A549 treated with Mapracorat at 1 μM for 4 hours (cell line): ENCODE data around the gene REXO4. TPM values are rescaled to one million over a fixed set of nuclear protein-coding genes. Genes with fewer than 3 reads are reported as not detected.

Experiments
- total RNA-seq: library from RNA; stranded (reverse); fragments of 200-300 nt; extraction: Qiagen RNA extraction; gene quantifications from 5 replicates; pipeline ENCODE4 v1.2.3, GENCODE V29; 2022

Gene REXO4, protein sequence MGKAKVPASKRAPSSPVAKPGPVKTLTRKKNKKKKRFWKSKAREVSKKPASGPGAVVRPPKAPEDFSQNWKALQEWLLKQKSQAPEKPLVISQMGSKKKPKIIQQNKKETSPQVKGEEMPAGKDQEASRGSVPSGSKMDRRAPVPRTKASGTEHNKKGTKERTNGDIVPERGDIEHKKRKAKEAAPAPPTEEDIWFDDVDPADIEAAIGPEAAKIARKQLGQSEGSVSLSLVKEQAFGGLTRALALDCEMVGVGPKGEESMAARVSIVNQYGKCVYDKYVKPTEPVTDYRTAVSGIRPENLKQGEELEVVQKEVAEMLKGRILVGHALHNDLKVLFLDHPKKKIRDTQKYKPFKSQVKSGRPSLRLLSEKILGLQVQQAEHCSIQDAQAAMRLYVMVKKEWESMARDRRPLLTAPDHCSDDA
- 29.6 to 38.4 TPM (median 33.0 TPM) in 5 replicates for total RNA-seq

DNA sequence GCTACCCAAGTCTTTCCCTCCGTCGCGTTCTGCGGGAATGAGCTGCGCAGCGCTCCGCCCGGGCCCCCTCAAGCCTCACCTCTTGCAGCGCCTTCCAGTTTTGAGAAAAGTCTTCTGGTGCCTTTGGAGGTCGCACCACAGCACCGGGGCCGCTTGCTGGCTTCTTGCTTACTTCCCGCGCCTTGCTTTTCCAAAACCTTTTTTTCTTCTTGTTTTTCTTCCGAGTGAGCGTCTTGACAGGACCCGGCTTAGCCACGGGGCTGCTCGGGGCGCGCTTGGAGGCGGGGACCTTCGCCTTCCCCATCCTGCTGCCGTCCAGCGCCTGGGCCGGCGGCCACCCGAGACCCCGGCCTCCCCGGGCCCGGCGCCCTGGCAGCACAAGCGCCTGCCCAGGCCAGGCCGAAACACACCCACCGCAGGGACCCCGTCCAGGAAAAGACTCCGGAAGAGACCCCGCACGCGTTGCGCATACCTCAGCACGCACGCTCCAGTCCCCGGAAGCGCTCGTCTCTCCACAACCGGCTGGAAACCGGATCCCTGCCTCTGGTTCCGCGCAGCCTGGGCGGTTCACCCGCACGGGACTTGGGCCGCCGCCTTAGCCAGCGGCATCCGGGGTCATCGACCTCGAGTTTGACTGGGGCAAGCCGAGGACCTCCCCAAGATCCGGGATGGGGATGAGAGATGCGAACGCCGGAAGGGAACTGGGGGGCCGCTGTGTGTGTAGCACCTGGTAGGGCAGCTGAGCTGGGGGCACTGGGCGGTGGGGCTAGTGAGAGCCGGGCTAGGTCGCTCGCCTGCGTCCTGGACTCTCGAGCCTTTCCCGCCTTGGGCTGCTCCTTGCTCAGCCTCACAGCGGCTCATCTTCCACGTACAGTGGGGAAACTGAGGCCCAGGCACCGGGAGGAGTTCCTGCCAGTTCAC, at the start of gene REXO4:
REXO4 (minus strand) TSS at position 470 of the 921 bp plus-strand sequence; CDS start at position 304, 166 bp downstream.

DNA sequence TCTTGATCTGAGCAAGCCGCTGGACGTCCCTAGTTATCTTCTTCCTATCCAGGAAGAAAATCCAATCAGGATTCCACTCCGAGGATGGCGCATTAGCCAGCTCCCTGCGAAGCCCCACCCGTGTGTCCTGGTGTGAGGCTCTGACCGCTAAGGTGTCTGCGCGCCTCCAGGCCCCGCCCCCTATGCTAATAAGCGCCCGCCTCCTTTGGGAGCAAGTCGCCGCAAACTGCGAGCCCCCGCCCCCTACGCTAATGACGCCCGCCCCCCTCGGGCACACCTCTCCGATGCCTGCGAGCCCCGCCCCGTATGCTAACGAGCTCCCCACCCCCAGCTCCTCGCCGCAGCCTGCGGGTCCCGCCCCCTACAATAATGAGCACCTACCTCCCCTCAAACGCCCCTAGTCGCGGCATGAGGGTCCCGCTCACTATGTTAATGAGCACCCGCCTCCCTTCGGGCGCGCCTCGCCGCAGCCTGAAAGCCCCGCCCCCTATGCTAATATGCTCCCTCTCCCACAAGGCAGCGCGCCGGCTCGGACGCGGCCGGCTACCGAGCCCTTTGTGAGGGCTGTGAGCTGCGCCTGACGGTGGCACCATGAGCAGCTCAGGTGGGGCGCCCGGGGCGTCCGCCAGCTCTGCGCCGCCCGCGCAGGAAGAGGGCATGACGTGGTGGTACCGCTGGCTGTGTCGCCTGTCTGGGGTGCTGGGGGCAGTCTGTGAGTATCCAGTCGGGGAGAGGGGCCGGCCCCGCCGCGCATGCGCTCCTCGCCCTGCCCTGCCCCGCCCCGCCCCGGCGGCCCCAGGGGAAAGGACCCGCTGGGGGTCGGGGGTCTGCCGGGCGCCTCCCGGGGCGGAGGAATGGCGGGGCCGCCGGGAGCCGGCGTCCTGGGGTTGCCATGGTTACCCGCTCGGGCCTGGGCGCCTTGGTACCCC, 41.9 kb upstream of the REXO4 start, which contains the start of gene CACFD1:
CACFD1 (plus strand) TSS at position 503 of the 929 bp plus-strand sequence; CDS start at position 592, 89 bp downstream.

DNA sequence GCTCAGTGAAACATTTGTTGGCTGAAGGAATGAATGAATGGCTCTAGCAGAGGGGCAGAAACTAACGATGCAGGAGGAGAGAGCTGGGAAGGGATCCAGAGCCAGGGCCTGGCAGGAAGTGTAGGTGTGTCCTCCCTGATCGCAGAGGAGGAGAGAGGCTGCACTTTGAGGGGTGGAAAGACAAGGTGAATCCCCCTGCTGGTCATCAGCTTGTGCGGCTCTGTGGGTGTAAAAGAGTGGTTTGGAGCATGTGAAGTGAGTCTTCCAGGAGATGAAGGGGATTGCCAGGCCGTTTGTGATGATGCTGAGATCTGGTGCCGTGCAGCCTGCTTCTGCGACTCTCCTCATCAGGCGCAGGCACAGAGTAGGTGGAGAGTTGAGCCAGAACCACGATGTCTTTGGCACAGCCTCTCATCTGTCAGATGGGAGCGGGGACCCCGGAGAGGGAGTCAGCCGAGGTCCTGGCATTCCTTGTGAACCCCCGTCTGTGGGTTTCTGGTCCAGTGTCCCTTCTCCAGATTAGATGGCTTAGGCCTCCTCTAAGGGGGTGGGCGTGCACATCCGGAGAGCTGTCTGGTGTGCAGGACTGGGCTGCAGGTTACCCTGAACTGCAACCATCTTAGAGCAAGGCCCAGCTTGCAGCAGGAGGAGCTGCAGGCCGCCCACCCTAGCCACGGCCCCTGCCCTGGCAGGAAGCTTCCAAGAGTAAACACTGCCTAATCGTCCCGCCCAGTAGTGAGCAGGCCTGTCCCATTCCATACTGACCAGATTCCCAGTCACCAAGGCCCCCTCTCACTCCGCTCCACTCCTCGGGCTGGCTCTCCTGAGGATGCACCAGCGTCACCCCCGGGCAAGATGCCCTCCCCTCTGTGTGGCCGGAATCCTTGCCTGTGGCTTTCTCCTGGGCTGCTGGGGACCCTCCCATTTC, 4.1 kb upstream of the REXO4 start, which contains the start of gene ADAMTS13:
ADAMTS13 (plus strand) TSS at position 753 of the 928 bp plus-strand sequence; CDS start at position 830, 77 bp downstream.

DNA sequence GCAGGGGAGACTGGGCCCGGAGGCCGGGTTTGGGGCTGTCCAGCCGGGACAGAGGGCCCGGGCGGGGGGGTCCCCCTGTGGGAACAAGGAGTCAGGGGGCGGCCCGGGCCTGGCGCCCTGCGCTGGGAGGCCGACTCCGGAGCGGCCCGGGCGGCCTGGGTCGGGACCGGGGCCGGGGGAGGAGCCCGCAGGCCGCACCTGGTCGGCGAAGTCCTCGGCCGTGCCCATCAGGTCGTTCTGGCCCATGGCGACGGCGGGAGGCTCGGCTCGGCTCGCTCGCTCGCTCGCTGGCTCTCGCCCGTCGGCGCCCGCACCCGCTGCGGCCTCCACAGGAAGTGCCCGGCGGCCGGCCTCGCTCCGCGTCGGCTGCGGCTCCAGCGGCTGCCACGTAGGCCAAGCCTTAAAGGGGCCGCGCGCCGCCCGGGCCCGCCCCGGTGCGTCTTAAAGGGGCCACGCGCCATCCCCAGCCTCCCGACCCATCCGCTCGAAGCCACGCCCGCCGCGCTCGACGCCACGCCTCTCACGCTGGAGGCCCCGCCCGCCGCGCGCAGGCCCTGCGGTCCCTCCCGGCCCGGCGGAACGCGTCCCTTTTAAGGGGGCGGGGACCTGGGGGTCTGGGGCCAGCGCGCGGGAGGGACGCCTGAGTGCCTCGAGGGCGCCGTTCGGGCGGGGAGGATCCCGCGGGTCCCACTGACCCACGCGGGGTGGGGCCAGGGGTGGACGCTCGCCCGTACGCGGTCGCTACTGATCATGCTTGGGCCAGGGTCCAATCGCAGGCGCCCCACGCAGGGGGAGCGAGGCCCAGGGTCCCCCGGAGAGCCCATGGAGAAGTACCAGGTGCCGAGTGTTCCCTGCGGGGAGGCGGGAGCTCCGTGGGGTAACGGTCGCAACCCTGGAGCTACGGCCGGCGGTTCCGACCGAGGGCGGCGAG, 41.8 kb downstream of the REXO4 start, which contains the start of the genes STKLD1 and SURF4:
STKLD1 (plus strand) TSS at position 643 of the 931 bp plus-strand sequence; CDS start at position 751, 108 bp downstream.
SURF4 (minus strand) TSS at position 337 of the 931 bp plus-strand sequence; CDS start at position 246, 91 bp downstream.

DNA sequence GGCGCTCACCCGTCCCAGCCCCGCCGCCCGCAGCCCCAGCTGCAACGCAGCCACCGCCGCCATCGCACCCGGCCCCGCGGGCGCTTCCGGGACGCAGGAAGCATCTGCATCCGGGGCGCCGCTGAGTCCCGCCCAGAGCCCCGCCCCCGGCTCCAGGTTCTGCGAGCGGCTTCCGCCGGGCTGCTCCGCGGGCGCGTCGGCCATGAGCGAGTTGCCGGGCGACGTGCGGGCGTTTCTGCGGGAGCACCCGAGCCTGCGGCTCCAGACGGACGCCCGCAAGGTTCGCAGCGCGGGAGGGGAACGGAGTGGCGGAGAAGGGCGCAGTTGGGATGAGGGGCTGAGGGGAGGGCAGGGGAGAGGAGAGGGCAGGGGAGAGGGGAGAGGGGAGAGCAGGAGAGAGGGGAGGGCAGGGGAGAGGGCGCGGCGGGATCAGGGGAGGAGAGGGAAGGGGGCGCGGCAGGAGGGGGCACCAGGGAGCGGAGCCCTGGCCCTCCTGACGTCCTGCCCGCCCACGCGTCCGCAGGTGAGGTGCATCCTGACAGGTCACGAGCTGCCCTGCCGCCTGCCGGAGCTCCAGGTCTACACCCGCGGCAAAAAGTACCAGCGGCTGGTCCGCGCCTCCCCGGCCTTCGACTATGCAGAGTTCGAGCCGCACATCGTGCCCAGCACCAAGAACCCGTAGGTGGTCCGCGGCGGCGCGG, 61.3 kb downstream of the REXO4 start, which contains the start of the genes SURF1 and SURF2:
SURF1 (minus strand) TSS at position 97 of the 701 bp plus-strand sequence; CDS start at position 63, 34 bp downstream.
SURF2 (plus strand) TSS at position 160 of the 701 bp plus-strand sequence; CDS start at position 203, 43 bp downstream.

Other genes starting within 250 kb of the REXO4 start
- not detected in 5 replicates for gene OBP2B, start 208.8 kb downstream of the REXO4 start, total RNA-seq
- not detected in 5 replicates for gene ABO, start 142.8 kb downstream of the REXO4 start, total RNA-seq
- gene SURF6, start 81.8 kb downstream of the REXO4 start, total RNA-seq, result 19.3 to 31.1 TPM (median 26.5 TPM) in 5 replicates
- 20.7 to 33.2 TPM (median 30.3 TPM) in 5 replicates for gene MED22, start 69.9 kb downstream of the REXO4 start, total RNA-seq
- 3,324 to 3,521 TPM (median 3,436 TPM) in 5 replicates for gene RPL7A, start 69.8 kb downstream of the REXO4 start, total RNA-seq
- gene SURF1, start 61.5 kb downstream of the REXO4 start, total RNA-seq, result 37.5 to 46.5 TPM (median 44.6 TPM) in 5 replicates
- 41.3 to 54.5 TPM (median 43.0 TPM) in 5 replicates for gene SURF2, start 61.5 kb downstream of the REXO4 start, total RNA-seq
- 176 to 200 TPM (median 199 TPM) in 5 replicates for gene SURF4, start 42.0 kb downstream of the REXO4 start, total RNA-seq
- gene STKLD1, start 41.6 kb downstream of the REXO4 start, total RNA-seq, result 0.90 to 1.7 TPM (median 1.1 TPM) in 5 replicates
- 0.42 to 0.64 TPM (median 0.49 TPM) in 5 replicates for gene ADAMTS13, start 4.4 kb upstream of the REXO4 start, total RNA-seq
- gene CACFD1, start 42.0 kb upstream of the REXO4 start, total RNA-seq, result 3.4 to 4.9 TPM (median 4.8 TPM) in 5 replicates
- gene SLC2A6, start 61.1 kb upstream of the REXO4 start, total RNA-seq, result 13.2 to 22.2 TPM (median 21.4 TPM) in 5 replicates
- gene MYMK, start 106.9 kb upstream of the REXO4 start, total RNA-seq, result not detected in 5 replicates
- gene ADAMTSL2, start 116.7 kb upstream of the REXO4 start, total RNA-seq, result not detected in 5 replicates
- gene FAM163B, start 191.4 kb upstream of the REXO4 start, total RNA-seq, result not detected in 5 replicates
- gene DBH, start 218.4 kb upstream of the REXO4 start, total RNA-seq, result not detected in 5 replicates